Stimulated activated effector memory CD8-positive, alpha-beta T cell treated with anti-CD3 and anti-CD28 coated beads, Interleukin-12 subunit alpha, Interleukin-12 subunit beta, amount 100 ng/mL, for 72 hours (primary cell): ENCODE data around the gene FIGLA.

ENCODE experiments used
- ATAC-seq: fragments of 150-1000 bp; cut with Tn5 transposase; 2 replicates; pipeline ENCODE4 v1.10.0; 2021
- DNase-seq, 2 donors: peaks; one replicate each; pipeline ENCODE4 v3.0.0; 2021 to 2022; ENCODE audit warnings: low spot score in 2 of 2
- H3K27ac Mint-ChIP-seq: one replicate; pipeline ENCODE4 v1.8.0; 2022; ENCODE audit warnings: mild to moderate bottlenecking, mixed read lengths
- H3K36me3 Mint-ChIP-seq: one replicate; pipeline ENCODE4 v1.8.0; 2022; ENCODE audit warnings: mild to moderate bottlenecking, mixed read lengths
- H3K4me1 Mint-ChIP-seq: one replicate; pipeline ENCODE4 v1.8.0; 2022; ENCODE audit warnings: mixed read lengths
- H3K4me3 Mint-ChIP-seq: one replicate; pipeline ENCODE4 v1.8.0; 2022; ENCODE audit warnings: mild to moderate bottlenecking, mixed read lengths
- H3K9me3 Mint-ChIP-seq: one replicate; pipeline ENCODE4 v1.8.0; 2022; ENCODE audit warnings: mixed read lengths

FIGLA gene

GRCh38 chr2:70790136-70790828, at the start of gene FIGLA:
Gene FIGLA, minus strand, starts transcription at chr2:70790643. Its CDS starts 5 bp downstream, at chr2:70790638.
- H3K36me3 Mint-ChIP-seq: no peaks in the 10 kb centered on the region
- H3K4me3 Mint-ChIP-seq: peak within 1 kb of the TSS; percentile 60
- ATAC-seq (peak; percentile 35), DNase-seq (no peak)
- H3K4me1 Mint-ChIP-seq: peaks cover 8% of the 10 kb centered on the region
- no peak within 1 kb of the TSS for H3K27ac Mint-ChIP-seq
- H3K9me3 Mint-ChIP-seq: no peaks in the 10 kb centered on the region

- no peaks in the 10 kb centered on the region for H3K4me1 Mint-ChIP-seq
- no peak overlapping the region for H3K4me3 Mint-ChIP-seq
- H3K36me3 Mint-ChIP-seq: no peaks in the 10 kb centered on the region
- ATAC-seq: no peak
- no peak for DNase-seq
- peaks cover under 1% of the 10 kb centered on the region for H3K9me3 Mint-ChIP-seq
- H3K27ac Mint-ChIP-seq: peak overlapping the region; percentile 24
Observed at GRCh38 chr2:70837980-70838925, 47.8 kb upstream of the FIGLA start.

- no peaks in the 10 kb centered on the region for H3K36me3 Mint-ChIP-seq
- no peak within 1 kb of the TSS for H3K27ac Mint-ChIP-seq
- ATAC-seq (no peak), DNase-seq (no peak)
- no peak within 1 kb of the TSS for H3K4me3 Mint-ChIP-seq
- H3K9me3 Mint-ChIP-seq: no peaks in the 10 kb centered on the region
- no peaks in the 10 kb centered on the region for H3K4me1 Mint-ChIP-seq
Observed at GRCh38 chr2:70835643-70836042, 45.2 kb upstream of the FIGLA start, which contains the start of gene CD207. Gene CD207, minus strand, starts transcription at chr2:70835816. Its CDS starts 40 bp downstream, at chr2:70835776.

GRCh38 chr2:70834881-70835280, 44.4 kb upstream of the FIGLA start:
- no peak overlapping the region for H3K27ac Mint-ChIP-seq
- DNase-seq (no peak), ATAC-seq (no peak)
- no peaks in the 10 kb centered on the region for H3K9me3 Mint-ChIP-seq
- no peak overlapping the region for H3K4me3 Mint-ChIP-seq
- H3K36me3 Mint-ChIP-seq: no peaks in the 10 kb centered on the region
- H3K4me1 Mint-ChIP-seq: no peaks in the 10 kb centered on the region

- no peak for DNase-seq
- Mint-ChIP-seq H3K4me1 (peaks cover under 1% of the 10 kb centered on the region), H3K9me3 (no peaks in the 10 kb centered on the region), H3K36me3 (no peaks in the 10 kb centered on the region), H3K27ac (no peak overlapping the region), H3K4me3 (no peak overlapping the region)
- no peak for ATAC-seq
Observed at GRCh38 chr2:70834106-70834505, 43.7 kb upstream of the FIGLA start.

GRCh38 chr2:70833246-70833645, 42.8 kb upstream of the FIGLA start:
- Mint-ChIP-seq H3K4me3 (no peak overlapping the region), H3K9me3 (no peaks in the 10 kb centered on the region), H3K36me3 (no peaks in the 10 kb centered on the region), H3K27ac (peak overlapping the region; percentile 39), H3K4me1 (peaks cover 5% of the 10 kb centered on the region)
- no peak for DNase-seq
- no peak for ATAC-seq

GRCh38 chr2:70832386-70832785, 41.9 kb upstream of the FIGLA start:
- Mint-ChIP-seq H3K4me3 (no peak overlapping the region), H3K27ac (no peak overlapping the region), H3K4me1 (peaks cover 9% of the 10 kb centered on the region), H3K9me3 (no peaks in the 10 kb centered on the region), H3K36me3 (no peaks in the 10 kb centered on the region)
- ATAC-seq (no peak), DNase-seq (no peak)

GRCh38 chr2:70831861-70832260, 41.4 kb upstream of the FIGLA start:
- Mint-ChIP-seq H3K4me3 (no peak overlapping the region), H3K36me3 (no peaks in the 10 kb centered on the region), H3K27ac (no peak overlapping the region), H3K9me3 (no peaks in the 10 kb centered on the region), H3K4me1 (peaks cover 14% of the 10 kb centered on the region)
- DNase-seq: no peak
- no peak for ATAC-seq

GRCh38 chr2:70830366-70830765, 39.9 kb upstream of the FIGLA start:
- peak overlapping the region; percentile 22 for H3K27ac Mint-ChIP-seq
- H3K36me3 Mint-ChIP-seq: no peaks in the 10 kb centered on the region
- H3K4me3 Mint-ChIP-seq: no peak overlapping the region
- H3K9me3 Mint-ChIP-seq: no peaks in the 10 kb centered on the region
- peaks cover 21% of the 10 kb centered on the region for H3K4me1 Mint-ChIP-seq
- DNase-seq (no peak), ATAC-seq (no peak)

GRCh38 chr2:70829916-70830315, 39.5 kb upstream of the FIGLA start:
- DNase-seq: no peak
- Mint-ChIP-seq H3K4me3 (no peak overlapping the region), H3K36me3 (no peaks in the 10 kb centered on the region), H3K27ac (peak overlapping the region; percentile 22), H3K9me3 (no peaks in the 10 kb centered on the region), H3K4me1 (peaks cover 21% of the 10 kb centered on the region)
- ATAC-seq: no peak

- ATAC-seq (no peak), DNase-seq (no peak)
- peak overlapping the region; percentile 22 for H3K27ac Mint-ChIP-seq
- no peaks in the 10 kb centered on the region for H3K9me3 Mint-ChIP-seq
- H3K4me1 Mint-ChIP-seq: peaks cover 21% of the 10 kb centered on the region
- no peak overlapping the region for H3K4me3 Mint-ChIP-seq
- H3K36me3 Mint-ChIP-seq: no peaks in the 10 kb centered on the region
Observed at GRCh38 chr2:70828914-70829824, 38.7 kb upstream of the FIGLA start.

GRCh38 chr2:70828115-70828514, 37.7 kb upstream of the FIGLA start:
- H3K4me1 Mint-ChIP-seq: peaks cover 22% of the 10 kb centered on the region

GRCh38 chr2:70827388-70827787, 36.9 kb upstream of the FIGLA start:
- DNase-seq (no peak), ATAC-seq (no peak)
- Mint-ChIP-seq H3K36me3 (no peaks in the 10 kb centered on the region), H3K9me3 (no peaks in the 10 kb centered on the region), H3K27ac (peak overlapping the region; percentile 86), H3K4me3 (peak overlapping the region; percentile 3), H3K4me1 (peaks cover 30% of the 10 kb centered on the region)

More at GRCh38 chr2:70828115-70828514, 37.7 kb upstream of the FIGLA start:
- H3K9me3 Mint-ChIP-seq: no peaks in the 10 kb centered on the region
- no peaks in the 10 kb centered on the region for H3K36me3 Mint-ChIP-seq
- DNase-seq: no peak
- H3K27ac Mint-ChIP-seq: no peak overlapping the region
- ATAC-seq: no peak
- H3K4me3 Mint-ChIP-seq: no peak overlapping the region

- Mint-ChIP-seq H3K36me3 (no peaks in the 10 kb centered on the region), H3K4me3 (peak overlapping the region; percentile 3), H3K4me1 (peaks cover 31% of the 10 kb centered on the region), H3K9me3 (no peaks in the 10 kb centered on the region), H3K27ac (peak overlapping the region; percentile 86)
- no peak for DNase-seq
- peak; percentile 55 for ATAC-seq
Observed at GRCh38 chr2:70826696-70827350, 36.4 kb upstream of the FIGLA start.
